Effector CD8-positive, alpha-beta T cell (primary cell): ENCODE data around the gene DPH6.
"Not testable (repeated sequence)": the region's sequence is repeated elsewhere in the genome, so short reads cannot be mapped to it uniquely, and the experiment has no call there.

Experiments
- DNase-seq: peaks from one replicate; lab custom pipeline; 2025; lab: John Stamatoyannopoulos, UW
- total RNA-seq, 4 experiments: gene quantifications; one replicate each; lab custom pipeline; 2026; lab: John Stamatoyannopoulos, UW

The DPH6 gene, protein sequence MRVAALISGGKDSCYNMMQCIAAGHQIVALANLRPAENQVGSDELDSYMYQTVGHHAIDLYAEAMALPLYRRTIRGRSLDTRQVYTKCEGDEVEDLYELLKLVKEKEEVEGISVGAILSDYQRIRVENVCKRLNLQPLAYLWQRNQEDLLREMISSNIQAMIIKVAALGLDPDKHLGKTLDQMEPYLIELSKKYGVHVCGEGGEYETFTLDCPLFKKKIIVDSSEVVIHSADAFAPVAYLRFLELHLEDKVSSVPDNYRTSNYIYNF
- total RNA-seq = 2.4 to 6.7 (median 4.9) reads per million in 4 experiments

DNA sequence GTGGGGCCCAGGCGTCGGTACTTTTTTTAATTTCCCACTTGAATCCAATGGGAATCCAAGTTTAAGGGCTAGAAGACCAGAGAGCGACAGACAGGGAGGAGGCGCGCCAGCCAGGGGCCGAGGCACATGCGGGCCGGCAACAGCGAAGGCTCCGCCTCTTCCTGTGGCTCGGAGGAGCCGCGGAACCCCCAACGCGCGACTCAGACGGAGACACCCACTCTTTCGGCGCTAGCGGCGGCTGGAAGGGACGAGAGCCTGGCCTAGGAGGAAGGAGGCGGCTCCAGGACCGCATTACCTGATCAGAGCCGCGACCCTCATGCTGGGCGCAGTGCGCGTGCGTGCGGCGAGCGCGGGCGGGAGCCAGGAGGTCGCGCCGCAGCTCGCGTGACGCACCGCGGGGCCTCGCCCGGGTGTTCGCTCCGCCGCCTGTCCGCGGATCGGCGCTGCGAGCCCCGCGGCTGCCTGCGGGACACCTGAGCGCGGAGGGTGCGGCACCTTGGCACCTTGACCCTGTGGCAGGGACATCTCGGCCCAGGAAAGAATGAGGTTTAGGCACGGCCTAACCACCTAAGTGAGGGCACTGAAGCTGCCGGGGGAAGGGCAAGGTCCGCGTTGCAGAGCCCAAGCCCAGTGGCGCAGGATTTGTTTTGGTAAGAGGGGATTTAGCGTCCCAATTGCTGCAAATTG, at the start of gene DPH6:
Gene DPH6, minus strand, starts transcription at position 342 of the 687 bp plus-strand sequence. Its CDS starts 24 bp downstream, at position 318.
- DNase-seq = peak; percentile 69

DNA sequence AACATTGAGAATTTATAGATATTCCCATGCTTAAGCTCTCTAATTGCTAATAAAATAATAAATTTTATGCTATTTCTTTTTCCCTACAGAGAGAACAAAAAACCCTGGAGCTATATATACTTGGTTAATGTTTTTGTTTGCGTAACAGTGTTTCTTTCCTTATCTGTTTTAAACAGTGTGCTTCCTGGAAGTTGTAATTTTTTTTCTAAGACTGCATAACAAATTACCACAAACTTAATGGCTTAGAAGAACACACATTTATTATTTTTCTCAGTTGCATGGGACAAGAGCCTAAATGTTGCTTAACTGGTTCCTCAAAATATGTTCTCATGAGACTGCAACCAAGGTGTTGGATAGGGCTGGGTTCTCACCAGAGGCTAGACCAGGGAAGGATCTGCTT, 49.7 kb upstream of the DPH6 start:
- DNase-seq = no peak

DNA sequence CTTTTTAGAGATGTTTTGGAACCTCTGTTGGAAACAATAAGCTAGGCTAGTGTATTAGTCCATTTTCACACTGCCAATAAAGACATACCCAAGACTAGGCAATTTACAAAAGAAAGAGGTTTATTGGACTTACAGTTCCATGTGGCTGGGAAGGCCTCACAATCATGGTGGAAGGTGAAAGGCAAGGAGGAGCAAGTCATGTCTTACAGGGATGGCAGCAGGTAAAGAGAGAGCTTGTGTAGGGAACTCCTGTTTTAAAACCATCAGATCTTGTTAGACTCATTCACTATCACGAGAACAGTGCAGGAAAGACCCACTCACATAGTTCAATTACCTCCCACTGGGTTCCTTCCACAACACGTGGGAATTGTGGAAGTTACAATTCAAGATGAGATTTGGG, 46.0 kb upstream of the DPH6 start:
- not testable (repeated sequence) for DNase-seq

DNA sequence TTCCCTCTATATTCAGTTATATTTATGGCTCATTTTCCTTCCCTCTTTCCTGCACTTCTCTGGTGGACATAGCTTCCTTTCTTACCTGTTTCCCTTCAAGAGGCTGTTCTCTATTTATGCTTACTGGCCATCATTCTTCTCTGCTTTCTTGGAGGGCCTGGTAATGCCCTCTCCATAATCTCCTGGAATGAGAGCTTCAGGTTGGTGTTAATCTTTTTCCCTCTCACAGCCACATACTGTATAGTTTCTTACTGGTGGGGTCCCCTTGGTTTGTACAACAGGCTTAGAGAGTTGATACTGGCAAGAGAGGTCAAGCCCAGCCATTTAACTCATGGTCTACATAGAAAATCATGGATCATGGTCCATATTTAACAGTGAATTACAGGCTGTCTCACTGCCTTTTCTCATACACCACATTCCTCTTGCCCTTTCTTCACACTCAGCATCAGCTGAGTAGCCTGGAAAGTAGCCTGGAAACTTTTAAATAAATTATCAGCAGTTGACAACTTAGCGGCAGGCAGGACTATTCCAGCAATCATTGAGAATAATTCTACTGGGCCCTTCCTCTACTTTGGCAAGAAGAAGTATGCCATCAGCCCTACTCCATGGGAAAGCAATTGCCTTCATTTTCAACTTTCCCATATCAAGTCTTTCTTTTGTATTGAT, 38.0 kb upstream of the DPH6 start:
- DNase-seq = no peak

DNA sequence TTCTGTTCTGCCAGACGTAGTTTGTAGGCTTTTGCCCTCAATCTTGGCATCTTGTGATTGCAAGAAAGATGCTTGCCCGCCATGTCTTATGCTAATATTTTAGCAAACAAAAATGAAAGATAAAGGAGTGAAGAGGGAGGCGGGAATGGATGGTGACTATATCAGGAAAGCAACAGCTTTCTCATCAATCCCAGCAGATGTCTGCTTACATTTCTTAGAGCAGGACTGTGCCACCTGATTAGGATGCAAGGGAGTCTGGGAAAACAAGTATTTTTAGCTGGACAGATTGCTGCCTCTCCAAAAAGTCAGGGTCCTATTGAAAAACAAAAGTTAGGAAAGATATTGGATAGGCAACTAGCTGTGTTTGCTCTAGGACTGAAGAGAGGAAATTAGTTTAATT, 34.6 kb upstream of the DPH6 start:
- DNase-seq = no peak

DNA sequence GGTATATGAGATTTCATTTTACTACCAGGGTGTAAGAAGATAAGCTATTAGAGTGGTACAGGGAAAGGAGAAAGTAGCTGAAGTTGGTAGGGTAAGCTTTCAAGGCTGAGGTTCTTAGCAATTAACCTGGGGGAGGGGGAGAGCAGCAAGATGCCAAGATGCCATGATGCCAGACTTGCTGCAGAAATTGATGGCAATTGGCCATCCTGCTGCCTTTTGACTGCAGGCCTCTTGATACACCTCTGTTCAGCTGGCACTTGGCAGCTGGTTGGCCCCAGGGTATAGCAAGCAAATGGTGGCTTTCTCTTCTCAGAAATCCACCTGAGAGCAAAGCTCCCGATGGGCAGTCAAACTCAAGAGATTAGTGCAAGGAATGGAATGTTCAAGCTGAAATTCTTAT, 21.4 kb upstream of the DPH6 start:
- DNase-seq = no peak

DNA sequence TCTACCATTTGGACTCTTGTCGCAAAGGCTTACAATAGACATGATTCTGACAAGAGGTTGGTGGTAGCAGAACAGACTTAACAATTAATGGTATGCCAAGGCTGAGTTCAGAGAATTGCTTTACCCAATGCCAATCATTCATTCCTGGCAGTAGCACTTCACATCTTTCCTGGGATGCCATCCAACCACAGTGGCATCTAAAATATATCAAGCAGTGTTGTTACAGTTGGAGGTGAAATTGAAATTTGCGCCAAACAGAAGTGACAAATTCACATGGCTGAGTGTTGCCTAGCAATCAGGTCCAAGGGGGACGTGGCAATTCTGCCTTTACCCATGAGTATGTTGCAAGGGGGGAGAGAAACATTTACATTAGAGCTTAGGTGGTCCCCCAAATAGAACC, 21.0 kb upstream of the DPH6 start:
- DNase-seq = no peak

DNA sequence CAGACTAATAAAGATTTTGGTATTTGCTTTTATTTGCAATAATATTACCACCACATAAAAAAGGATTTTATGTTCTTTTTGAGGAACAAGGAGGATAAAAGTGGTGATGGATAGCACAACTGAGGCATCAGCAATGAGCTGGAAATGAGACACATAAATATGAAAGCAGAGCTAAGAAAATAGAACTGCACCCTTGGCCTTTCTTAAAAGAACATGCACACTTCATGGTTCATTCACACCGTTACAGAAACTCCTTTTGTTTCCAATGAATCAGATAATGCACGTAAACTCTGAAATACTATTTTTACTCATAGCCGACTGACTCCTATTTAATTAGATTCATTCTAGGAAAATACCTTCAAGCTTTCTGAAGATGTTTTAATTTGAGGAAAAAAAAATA, 19.9 kb upstream of the DPH6 start:
- DNase-seq = no peak

DNA sequence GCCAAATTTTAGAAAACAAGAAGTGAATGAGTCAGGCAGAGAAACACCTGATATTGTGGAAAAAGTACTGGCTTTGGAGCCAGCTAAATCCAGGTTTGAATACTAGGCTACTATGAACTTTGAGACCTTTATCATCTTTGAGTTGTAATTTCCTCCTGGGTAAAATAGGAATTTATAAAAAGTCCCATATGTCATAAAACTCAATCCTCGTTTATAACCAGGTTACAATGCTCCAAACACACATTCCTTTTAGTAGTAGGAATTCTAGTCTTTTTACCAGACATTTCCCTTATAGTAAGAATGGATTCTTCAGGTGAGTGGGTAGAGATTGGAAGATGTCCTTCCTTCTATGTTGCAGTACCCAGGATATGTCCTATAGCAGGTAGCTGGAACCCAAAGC, 16.7 kb upstream of the DPH6 start:
- no peak for DNase-seq

DNA sequence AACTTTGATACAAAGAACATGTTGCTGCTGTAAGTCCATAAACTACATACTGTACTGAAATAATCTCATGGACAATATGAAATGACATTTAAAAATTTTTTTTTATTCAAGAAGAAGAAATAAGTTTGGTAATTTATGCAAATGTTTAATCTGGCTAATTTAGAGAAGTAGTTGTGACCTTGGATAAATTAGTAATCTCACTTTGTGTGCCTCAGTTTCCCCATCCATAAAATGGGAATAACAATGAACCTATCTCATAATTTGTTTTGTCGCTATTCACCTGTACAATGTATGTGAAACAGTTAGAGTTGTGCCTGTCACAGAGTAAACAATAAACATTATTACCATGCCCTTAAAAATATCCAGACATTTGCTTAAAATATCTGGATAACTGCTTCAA, 15.3 kb upstream of the DPH6 start:
- no peak for DNase-seq

DNA sequence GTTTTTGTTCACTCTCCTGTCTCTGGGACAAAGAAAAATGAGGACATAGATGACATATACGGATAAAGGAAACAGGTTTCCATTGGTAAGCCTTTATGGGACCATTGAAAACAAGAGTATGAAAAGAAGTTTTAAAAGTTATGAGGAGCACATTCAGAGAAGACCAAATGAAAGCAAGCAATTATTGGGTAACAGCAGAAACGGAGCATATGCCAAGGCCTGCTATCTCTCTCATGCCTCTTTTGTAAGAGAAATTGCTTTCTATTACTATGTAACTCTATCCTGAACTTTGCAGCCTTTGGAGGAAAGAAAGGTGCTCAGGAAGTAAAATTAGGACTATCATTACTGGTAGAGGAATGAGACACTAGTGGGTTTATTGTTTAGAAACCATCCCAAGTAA, 14.9 kb upstream of the DPH6 start:
- no peak for DNase-seq

DNA sequence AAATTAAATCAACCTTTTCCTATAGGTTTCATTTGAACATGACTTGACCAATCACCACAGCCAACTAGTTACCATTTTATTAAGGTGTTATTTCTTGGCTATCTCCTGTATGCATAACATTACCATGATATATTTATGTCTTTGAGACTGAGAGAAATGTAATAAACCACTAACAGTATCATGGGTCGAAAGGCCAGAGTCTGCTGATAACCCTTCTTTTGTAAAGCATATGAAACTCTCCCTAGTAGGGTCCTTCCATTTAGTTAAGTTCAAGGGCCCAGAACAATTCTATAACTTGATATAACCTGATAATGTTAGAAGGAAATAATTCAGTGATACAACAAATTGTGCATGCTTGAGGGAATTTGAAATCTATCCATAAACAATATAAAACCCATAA, 14.3 kb upstream of the DPH6 start:
- no peak for DNase-seq

DNA sequence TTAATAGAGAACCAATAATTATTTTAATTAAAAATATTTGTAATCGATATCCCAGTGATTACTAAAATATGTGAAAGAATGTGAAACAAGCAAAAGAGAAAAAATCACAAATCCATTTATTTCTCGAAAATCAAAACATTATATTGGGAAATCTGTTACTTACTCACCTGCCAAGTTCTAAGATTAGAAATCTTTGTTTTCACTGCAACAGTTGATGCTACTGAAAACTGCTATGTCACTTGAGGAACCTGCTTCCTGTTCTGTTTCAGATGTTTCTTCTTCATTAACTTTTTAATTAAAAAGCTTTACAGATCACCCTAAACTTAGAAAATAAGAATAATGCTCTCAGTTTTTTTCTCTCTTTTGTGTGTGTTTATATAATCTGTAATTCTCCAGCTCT, 13.7 kb upstream of the DPH6 start:
- DNase-seq = no peak

DNA sequence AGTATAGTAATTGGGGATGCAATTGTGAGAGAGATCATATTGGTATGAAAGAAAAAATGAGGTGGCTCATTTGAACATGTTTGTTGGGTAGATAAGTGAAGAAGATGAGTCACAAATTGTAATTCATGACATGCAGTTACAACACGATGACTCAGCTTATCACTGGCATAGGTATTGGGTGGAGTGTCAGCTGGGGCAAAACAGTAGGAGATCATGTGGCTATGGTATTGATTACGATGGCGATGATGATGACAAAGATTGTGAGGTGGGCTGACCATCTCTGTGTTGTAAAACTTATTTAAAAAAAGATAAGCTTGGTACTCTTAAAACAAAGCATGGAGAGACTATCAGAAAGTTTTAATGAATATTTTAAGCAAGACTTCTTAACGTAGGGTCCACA, 11.6 kb upstream of the DPH6 start:
- DNase-seq = no peak

DNA sequence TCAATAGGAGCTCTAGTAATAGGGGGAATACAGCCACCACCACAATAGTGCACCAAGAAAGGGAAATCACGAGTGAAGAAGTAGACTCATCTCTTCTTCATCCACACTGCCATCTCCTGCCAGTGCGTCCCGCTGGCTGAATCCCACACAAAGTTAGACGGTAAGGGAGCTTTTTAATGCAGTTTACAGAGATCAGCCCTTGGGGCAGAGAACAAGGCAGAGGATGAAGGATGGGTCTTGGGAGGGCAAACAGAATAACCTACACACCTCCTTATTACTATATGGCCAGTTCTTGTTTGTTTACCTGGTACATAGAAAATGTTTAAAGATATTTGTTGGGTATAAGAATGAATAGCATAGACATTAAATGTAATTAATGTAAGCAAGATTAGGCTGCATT, 11.0 kb upstream of the DPH6 start:
- no peak for DNase-seq

DNA sequence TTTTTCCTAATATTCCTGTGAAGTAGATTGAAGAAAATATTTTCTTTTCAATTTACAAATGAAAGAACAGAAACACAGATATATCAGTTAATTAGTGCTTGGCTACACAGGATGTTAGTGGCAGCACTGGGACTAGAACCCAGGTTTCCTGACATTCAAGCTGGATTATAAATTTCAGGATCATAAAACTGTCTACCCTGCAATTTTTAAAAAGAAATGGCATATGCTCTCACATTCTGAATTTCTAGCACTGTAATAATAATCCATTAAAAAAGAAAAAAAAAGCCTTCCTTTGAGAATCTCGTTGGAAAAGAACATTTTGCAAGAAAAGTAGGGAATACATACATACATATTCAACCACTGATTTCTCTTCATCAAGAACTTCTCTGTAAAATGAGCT, 9.3 kb upstream of the DPH6 start:
- no peak for DNase-seq

DNA sequence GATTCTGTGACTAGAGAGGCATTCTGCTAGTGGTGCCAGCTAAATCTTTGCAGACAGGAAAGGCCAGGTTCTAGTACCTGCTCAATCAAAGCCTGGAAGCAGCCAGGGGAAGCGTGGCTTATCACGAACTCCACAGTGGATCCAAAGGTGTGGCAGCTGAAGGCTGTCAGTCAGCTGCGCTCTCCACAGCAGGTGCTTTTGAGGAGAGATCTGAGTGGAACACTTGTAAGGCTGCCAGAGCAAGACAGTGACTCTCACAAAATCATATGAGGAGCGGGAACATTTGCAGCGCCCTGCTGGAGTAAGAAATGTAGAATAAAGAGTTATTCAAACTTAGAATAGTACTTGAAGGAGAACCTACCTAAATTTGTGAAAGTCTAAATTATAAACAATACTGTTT, 5.0 kb upstream of the DPH6 start:
- DNase-seq = no peak

DNA sequence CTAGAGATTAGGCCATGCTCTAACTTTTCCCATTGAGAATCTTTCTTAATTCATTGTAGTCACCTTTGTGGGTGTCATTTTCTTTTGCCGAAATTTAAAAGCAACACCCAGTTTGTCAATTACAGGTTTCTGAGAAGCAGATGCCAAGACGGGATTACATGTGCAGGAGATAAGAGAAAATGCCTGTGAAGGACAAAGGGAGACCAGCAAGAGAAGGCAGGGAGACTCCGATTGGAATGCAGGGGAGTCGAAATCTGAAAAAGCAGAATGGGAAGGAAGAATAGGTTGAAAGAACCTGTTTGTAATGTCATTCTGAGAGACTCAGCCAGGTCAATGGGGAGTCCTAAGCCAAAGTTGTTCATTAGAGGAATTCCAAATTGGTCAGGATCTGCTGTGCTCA, 3.6 kb upstream of the DPH6 start:
- DNase-seq = no peak

DNA sequence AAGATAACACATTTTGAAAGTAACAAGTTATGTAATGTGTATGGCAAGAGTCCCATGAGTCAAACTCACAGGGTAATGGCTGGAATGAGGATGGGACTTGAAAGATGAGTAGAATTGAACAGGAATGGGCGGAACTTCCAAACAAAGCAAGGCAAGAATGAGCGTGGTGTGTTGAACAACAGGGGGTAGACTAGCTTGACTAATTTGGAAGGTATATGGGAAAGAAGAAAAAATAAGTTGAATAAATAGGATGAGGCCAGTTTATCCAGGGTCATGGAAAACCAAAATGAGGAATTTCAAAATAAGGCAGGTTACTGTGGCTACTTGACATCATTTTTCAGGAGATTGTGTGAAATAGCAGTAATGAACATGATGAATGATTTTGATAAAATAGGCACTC, 2.5 kb upstream of the DPH6 start:
- no peak for DNase-seq

DNA sequence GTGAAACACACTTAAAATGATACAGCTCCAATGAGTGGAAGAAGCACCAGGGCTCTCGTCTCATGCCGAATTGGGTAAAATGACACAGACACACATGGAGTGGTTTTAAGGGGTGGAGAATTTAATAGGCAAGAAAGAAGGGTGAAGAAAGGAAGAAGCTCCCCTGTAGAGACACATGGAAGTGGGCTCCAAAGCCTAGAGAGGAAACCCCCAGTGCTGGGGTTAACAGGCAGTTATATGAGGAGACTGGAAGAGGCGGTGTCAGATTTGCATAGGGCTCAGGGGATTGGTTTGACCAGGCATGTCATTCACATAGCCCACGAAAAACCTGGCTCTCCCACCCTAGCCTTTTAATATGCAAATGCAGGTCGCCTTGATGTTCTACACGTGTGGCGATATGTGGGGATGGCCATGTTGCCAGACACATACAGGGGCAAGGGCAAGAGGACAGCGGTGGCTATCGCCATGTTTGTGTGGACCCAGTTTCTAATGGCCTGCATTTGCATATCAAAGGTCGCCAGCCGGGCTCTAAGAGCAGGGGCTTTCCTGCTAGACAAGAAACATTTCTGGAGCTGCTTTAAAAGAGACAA, 1.9 kb upstream of the DPH6 start:
- no peak for DNase-seq

DNA sequence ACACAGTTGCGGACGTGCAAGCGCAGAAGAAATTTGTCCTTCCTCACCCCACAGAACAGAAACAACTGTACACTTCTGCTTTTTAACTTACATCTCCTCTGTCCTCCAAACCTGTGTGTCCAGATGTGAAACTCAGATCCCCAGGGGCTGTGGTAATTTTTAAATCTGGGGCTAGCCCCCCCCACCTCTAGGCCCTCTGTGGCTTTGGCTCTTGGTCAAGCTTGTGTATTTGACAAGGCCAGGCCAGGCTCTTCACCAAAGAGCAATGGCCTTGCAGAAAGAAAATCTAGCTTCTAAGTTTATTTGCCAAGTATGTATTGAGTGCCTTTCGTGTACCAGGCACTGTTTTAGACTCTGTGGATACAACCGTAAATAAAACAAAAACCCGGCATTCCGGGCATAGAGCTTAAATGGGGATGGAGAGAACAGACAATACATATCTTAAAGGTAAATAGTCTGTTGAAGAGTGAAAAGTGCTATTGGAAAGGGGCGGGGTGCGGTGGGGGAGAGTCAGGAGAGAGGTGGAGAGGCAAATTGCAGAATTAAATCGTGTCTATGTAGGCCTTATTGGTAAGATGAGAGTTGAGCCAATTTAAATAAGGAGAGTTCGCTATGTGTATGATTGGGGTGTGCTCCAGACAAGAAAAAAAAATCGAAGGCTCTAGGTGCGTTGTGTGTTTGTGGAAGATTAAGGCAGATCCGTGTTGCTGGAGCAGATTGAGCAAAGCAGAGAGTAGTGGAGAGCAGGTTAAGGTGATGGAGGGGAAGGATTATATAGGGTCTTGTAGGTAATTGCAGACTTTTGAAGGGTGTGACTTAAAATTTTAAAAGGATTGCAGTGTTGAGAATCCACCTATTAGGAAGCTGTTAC, 781 bp upstream of the DPH6 start:
- DNase-seq = no peak

DNA sequence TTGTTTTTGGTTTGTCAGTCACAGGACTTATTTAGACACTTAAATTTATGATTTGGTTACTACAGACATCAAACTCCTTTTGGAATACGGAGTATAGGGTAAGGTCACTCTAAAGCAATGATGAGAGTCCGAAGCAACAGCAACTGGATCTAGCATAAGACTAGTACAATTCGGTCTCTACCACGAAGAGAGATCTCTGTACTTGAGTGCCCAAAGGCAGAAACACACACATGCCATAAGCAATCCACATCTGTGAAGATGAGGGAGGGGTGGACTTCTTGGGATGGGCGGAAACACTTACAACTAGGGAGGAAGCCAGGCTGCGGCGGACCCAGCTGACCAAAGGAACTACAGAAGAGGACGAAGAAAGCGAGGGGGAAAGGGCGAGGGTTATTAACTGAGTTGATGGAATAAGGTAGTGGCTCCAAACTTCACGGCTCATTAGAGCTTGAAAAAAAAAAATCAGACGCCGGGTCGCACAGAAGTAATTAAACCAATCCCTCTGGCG, 595 bp downstream of the DPH6 start:
- no peak for DNase-seq
